Heart left ventricle (tissue), 16 donors: ENCODE data around the gene GNL1. TPM values are rescaled to one million over a fixed set of nuclear protein-coding genes. Genes with fewer than 3 reads are reported as not detected.

ENCODE experiments used
- ATAC-seq, 4 donors: fragments of 200-7000 bp; cut with Tn5 transposase; one replicate each; pipeline ENCODE4 v1.9.1; 2020 to 2022; ENCODE audit warnings: moderate library complexity in 4 of 4, mild to moderate bottlenecking in 3 of 4, moderate number of reproducible peaks in 1 of 4
- DNase-seq, 5 donors: peaks; one replicate each; pipeline ENCODE4 v3.0.0-alpha.2; 2020
- H3K27ac ChIP-seq, 12 donors: fragments of 200-600 bp; sonication (generic) in 4 of 12; one replicate each; pipeline versions ENCODE4 v1.5.0 to v1.8.0; 2016 to 2022; ENCODE audit warnings: mild to moderate bottlenecking in 2 of 12
- H3K27me3 ChIP-seq, 9 donors: fragments of 200-600 bp; sonication (generic) in 2 of 9; one replicate each; pipeline versions ENCODE4 v1.5.1 to v1.8.0; 2016 to 2022; ENCODE audit warnings: mild to moderate bottlenecking in 3 of 9
- H3K36me3 ChIP-seq, 9 donors: fragments of 200-600 bp; sonication (generic) in 2 of 9; one replicate each; pipeline versions ENCODE4 v1.5.0 to v1.8.0; 2018 to 2022; ENCODE audit warnings: mild to moderate bottlenecking in 2 of 9
- H3K4me1 ChIP-seq, 12 donors: fragments of 200-600 bp; sonication (generic) in 4 of 12; one replicate each; pipeline versions ENCODE4 v1.5.0 to v1.8.0; 2016 to 2022; ENCODE audit warnings: mild to moderate bottlenecking in 3 of 12
- H3K4me3 ChIP-seq, 12 donors: fragments of 200-600 bp; sonication (generic) in 4 of 12; one replicate each; pipeline versions ENCODE4 v1.5.0 to v1.8.0; 2017 to 2022; ENCODE audit warnings: mild to moderate bottlenecking in 9 of 12, moderate library complexity in 4 of 12
- H3K9me3 ChIP-seq, 12 donors: fragments of 200-600 bp; sonication (generic) in 4 of 12; one replicate each; pipeline versions ENCODE4 v1.5.0 to v1.8.0; 2016 to 2022; ENCODE audit warnings: mild to moderate bottlenecking in 1 of 12
- CTCF ChIP-seq, 12 donors: fragments of 200-600 bp; sonication (generic) in 4 of 12; IDR thresholded peaks; one replicate each; pipeline versions ENCODE4 v1.5.0 to v1.8.0; 2018 to 2022; ENCODE audit warnings: antibody characterized with exemption in 12 of 12, mild to moderate bottlenecking in 5 of 12
- POLR2A ChIP-seq, 2 donors: fragments of 450-650 bp; IDR thresholded peaks; one replicate each; pipeline ENCODE4 v1.6.1; 2017; ENCODE audit warnings: antibody characterized with exemption in 2 of 2, mild to moderate bottlenecking in 2 of 2, moderate library complexity in 2 of 2
- WGBS, 4 donors: extraction: QIAGEN DNeasy Blood & Tissue Kit in 2 of 4; methylation state at CpG; one replicate each; pipeline versions ENCODE4 v1.1.5 to v1.1.7; 2013 to 2018; 5-methylcytosine and 5-hydroxymethylcytosine counted together
- intact Hi-C, 10 donors: fragments of 100-400 bp; cut with DNase I; formaldehyde crosslinking; loops; one replicate each; pipeline versions ENCODE4 v1.11.1 to v1.14.2; 2022
- polyA plus RNA-seq, 2 donors: library from polyadenylated mRNA; stranded (reverse); fragments of 200-250 nt; gene quantifications; one replicate each; pipeline ENCODE4 v1.2.3, GENCODE V29; 2013
- total RNA-seq, 9 donors: library from RNA; depleted of rRNA in 2 of 9; stranded (reverse); fragments of >200 nt in 2 of 9; fragmentation: NEBNext Ultra II Directional in 3 of 9; extraction: Animal tissue kit (Norgen Biotek cat#: 25700) in 3 of 9; gene quantifications; one replicate each; pipeline versions ENCODE4 v1.1.0 to v1.2.4, GENCODE V29; 2016 to 2023
- donor health status: ischemic (EF 13 %, LVEDD 7.1; RV severe dilation, severe dysfunction).
- donor health status: healthy with polysubstance abuse.
- donor health status: DM: no; HTN: yes; CAD: no.
- donor health status: DM: no; HTN: no; CAD: no.
- donor health status: ischemic (EF 25% LVEDD 6.9; RV normal size, moderate dysfunction).
- donor health status: ischemic (EF 25% LVEDD 5.7; RV mildly dilated, moderate dysfunction).
- donor health status: healthy.
- donor health status: DM: yes; HTN: yes; CAD: no.
- donor health status: ischemic (EF 35%, LVEDD 5.7; RV mildly dilated, moderate dysfunction).
- donor health status: nonischemic (EF 11% LVEDD 7.7; RV severe dilation, severe dysfunction).
- donor health status: DM: yes; HTN: yes; CAD: no.
- donor health status: PGD.
- donor health status: ischemic (EF 29% LVEDD 5.4; RV normal size, mild dysfunction).
- donor health status: nonischemic (EF 23%, LVEDD 6.1; RV moderate dilation, normal function).

GNL1 gene
- total and polyA plus RNA-seq, 11 donors = 9.1 to 33.5 (median 17.7) TPM

- no peaks in the 10 kb centered on the region for H3K27me3 ChIP-seq
- 11 to 12% (median 11%) methylated on average over 23 of the region's 23 CpGs for WGBS, 4 donors
- intact Hi-C loops = loop anchor here (1.0 to 10.0 kb wide), 10 partner anchors 52 to 183 kb away; partner anchors contain the start of genes HLA-E (in 3 of the 10), DHX16 (in 2 of the 10) and TUBB (in 1 of the 10)
- peak; percentile 94 to 100 (median 99) for TF ChIP-seq CTCF (IDR thresholded peaks at IDR 0.05)
- no peak for TF ChIP-seq POLR2A (IDR thresholded peaks at IDR 0.05)
- H3K9me3 ChIP-seq = no peaks in the 10 kb centered on the region
- peak overlapping the region in 11 of 12 donors; percentile 22 to 54 (median 44) for H3K4me3 ChIP-seq
- ATAC-seq (peak; percentile 63 to 82 (median 72)), DNase-seq (peak; percentile 69 to 86 (median 77))
- H3K36me3 ChIP-seq = peaks cover 0 to 16% (median 14%) of the 10 kb centered on the region in 9 donors
- H3K27ac ChIP-seq = peak overlapping the region; percentile 1 to 80 (median 63)
- H3K4me1 ChIP-seq = peaks cover 0 to 32% (median 9%) of the 10 kb centered on the region in 12 donors
These were observed 14.5 kb downstream of the GNL1 start for GRCh38 chr6:30541515-30542403.

- H3K27ac ChIP-seq = no peak overlapping the region
- peaks cover 0 to 19% (median 6%) of the 10 kb centered on the region in 12 donors for H3K4me1 ChIP-seq
- H3K27me3 ChIP-seq = no peaks in the 10 kb centered on the region
- no peak overlapping the region for H3K4me3 ChIP-seq
- H3K9me3 ChIP-seq = no peaks in the 10 kb centered on the region
- intact Hi-C loops = no loop called here
- DNase-seq = no peak
- 82 to 87% (median 83%) methylated on average over 3 of the region's 3 CpGs for WGBS, 4 donors
- no peak for TF ChIP-seq CTCF (IDR thresholded peaks at IDR 0.05)
- H3K36me3 ChIP-seq = no peaks in the 10 kb centered on the region
- no peak for ATAC-seq
These were observed 18.4 kb downstream of the GNL1 start for GRCh38 chr6:30537931-30538330.

- Histone ChIP-seq H3K36me3 (no peaks in the 10 kb centered on the region), H3K4me3 (peak overlapping the region in 1 of 12 donors; percentile 16), H3K27ac (peak overlapping the region in 6 of 12 donors; percentile 0 to 69 (median 57)), H3K27me3 (no peaks in the 10 kb centered on the region), H3K4me1 (peaks cover 0 to 35% (median 0%) of the 10 kb centered on the region in 12 donors), H3K9me3 (no peaks in the 10 kb centered on the region)
- intact Hi-C loops = loop anchor here in 2 of 10 donors (2.0 kb wide), 2 partner anchors 49 to 51 kb away; no protein-coding TSS in a partner anchor
- ATAC-seq (no peak), DNase-seq (no peak)
- 73 to 82% (median 73%) methylated on average over 15 of the region's 15 CpGs for WGBS, 4 donors
- no peak for TF ChIP-seq CTCF (IDR thresholded peaks at IDR 0.05)
- TF ChIP-seq POLR2A (IDR thresholded peaks at IDR 0.05) = no peak
These were observed 22.6 kb downstream of the GNL1 start for GRCh38 chr6:30533460-30534294.
